Activated effector memory CD4-positive, alpha-beta T cell treated with anti-CD3 and anti-CD28 coated beads, Interleukin-2, amount 50 U/mL, for 16 hours (primary cell): ENCODE measurements around the gene EFNA4.
A peak's percentile ranks its signal among the peaks of the same experiment; 100 is the strongest.
"Not testable (repeated sequence)": the region's sequence is repeated elsewhere in the genome, so short reads cannot be mapped to it uniquely, and the experiment has no call there.

ENCODE experiments used
- DNase-seq: peaks from one replicate; pipeline ENCODE4 v3.0.0-alpha.2; 2020

Gene EFNA4

GRCh38 chr1:155091071-155092051 is 27.8 kb downstream of the EFNA4 start:
- peak; percentile 93 for DNase-seq

GRCh38 chr1:155092131-155092530 is 28.6 kb downstream of the EFNA4 start:
- no peak for DNase-seq

DNA sequence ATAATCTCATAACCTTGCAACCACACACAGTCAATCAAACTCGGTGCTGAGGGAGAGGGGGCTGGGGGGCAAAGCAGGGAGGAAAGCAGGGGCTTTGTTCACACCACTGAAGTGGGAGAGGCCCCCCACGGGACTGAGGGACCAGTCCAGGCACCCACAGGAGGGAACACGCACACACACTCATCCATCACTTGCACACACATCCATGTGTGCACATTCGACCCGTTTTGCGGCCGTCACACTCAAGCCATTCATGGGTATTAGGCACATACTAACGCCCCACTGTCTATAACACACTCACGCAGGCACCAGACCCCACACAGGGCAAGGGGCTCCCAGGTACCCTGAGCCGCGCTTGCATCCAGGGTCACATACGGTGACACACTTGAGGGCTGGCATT is 29.1 kb downstream of the EFNA4 start:
- no peak for DNase-seq

DNA sequence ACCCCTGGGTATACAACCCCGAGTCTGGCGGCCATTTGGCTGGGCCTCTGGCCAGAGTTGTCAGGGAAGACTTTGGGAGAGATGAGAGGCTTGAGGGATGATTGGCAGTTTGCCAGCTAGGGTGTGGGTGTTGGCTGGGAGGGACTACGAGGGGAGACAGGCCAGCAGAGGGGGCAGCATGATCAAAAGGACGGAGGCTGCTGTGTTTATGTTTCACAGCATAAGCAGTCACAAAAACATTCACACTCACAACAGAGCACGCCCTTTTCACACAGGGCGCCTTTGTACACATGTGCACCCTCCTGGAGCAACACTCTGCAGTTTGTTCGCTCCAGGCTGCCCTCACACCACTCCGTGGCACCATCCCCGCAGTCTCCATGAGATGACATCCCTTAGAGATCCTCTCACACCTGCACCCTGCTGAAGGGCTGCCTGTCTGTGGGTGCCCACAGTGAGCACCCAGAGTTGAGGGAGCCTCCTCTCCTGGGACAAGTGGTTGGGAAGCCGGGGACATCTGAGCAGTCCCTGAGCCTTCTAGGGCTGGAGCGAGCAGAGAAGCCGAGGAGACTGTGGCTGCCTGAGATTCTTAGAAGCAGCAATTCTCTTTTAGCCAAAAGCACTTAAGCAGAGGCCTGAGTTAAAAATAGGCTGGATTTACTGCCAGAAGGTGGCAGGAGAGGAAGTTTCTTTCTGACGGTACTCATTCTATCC is 30.5 kb downstream of the EFNA4 start:
- no peak for DNase-seq

GRCh38 chr1:155094622-155094948 is 31.0 kb downstream of the EFNA4 start:
- DNase-seq = no peak

DNA sequence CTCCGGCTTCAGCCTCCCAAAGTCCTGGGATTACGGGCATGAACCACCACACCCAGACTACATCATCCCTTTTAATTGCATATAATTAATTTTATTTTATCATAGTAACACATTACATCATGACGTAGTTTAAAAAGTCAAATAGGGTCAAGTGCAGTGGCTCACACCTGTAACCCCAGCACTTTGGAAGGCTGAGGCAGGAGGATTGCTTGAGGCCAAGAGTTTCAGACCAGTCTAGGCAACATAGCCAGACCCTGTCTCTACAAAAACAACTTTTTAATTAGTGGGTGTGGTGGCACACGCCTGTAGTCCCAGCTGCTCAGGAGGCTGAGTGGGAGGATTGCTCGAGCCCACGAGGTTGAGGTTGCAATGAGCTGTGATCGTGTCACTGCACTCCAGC is 35.8 kb downstream of the EFNA4 start:
- no peak for DNase-seq

DNA sequence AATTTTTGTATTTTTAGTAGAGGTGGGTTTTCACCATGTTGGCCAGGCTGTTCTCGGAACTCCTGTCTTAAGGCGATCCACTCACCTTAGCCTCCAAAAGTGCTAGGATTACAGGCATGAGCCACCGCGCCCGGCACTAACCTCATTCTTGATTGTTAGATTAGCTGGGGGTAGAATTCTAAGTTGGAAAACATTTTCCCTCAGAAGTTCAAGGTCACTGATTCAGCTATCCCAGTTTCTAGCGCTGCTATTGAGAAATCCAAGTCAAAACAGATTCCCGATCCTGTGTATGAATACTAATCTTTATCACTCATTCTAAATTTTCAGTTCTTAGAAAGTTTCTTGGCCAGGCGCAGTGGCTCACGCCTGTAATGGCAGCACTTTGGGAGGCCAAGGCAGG is 39.8 kb downstream of the EFNA4 start:
- DNase-seq = no peak

- no peak for DNase-seq
Observed at GRCh38 chr1:155104605-155105534, 41.3 kb downstream of the EFNA4 start.

- DNase-seq = no peak
Observed at GRCh38 chr1:155105604-155106011, 42.1 kb downstream of the EFNA4 start.

DNA sequence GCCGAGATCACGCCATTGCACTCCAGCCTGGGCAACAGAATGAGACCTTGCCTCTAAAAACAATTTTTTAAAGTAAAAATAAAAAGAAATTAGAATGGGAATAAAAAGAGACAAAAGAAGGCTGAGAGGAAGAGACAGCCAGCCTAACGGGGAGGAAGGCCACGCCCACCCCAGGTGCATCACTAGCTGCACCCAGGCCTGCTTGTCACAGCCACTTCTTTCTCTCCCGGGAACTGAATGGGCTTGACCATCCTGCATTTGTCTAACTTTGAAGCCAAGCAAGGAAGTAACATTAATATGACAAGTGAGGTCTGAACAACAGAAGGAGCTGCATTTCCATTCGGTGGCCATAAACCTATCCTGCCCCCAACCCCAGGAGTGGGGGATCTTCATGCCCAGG is 43.3 kb downstream of the EFNA4 start:
- DNase-seq = no peak

DNA sequence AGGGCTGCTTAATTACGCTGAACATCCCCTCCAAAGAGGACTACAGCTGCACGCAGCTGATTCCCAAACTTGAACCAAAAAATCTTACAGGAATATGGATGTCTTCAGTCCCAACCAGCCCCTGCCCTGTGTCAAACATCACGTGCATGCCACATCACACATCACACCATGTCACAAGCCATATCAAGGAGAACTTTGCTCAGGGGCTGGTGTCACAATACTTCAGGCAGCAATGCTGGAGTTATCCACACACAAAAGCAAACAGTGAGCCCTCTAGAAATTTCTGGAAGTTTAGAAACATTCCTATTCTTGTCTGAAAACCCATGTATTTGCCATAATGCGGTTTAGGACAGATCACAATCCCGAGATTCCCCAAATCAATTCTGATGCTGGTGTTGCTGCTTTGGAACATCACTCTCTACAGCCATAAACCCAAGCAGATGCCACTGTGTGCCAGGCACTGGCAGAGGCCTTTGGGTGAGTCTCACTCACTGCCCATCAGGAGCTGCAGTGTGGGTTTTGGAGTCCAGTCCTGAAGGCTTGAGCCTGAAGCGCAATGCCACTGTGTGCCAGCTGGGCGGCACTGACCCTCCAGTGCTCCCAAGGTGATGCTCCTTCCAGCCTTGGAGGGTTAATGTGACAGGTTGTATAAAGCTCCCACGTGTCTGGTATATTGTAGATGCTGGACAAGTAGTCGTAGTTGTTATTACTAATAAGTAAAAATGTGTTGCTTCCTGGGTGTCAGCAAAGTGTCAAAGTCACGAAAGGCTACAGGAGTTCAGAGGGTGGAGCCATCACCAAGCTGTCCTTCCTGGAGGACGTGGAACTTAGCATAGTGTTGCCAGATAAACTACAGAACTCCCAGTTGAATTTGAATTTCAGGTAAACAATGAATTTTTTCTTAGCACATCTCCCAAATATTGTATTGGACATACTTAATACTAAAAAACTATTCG is 44.0 kb downstream of the EFNA4 start:
- DNase-seq = no peak

DNA sequence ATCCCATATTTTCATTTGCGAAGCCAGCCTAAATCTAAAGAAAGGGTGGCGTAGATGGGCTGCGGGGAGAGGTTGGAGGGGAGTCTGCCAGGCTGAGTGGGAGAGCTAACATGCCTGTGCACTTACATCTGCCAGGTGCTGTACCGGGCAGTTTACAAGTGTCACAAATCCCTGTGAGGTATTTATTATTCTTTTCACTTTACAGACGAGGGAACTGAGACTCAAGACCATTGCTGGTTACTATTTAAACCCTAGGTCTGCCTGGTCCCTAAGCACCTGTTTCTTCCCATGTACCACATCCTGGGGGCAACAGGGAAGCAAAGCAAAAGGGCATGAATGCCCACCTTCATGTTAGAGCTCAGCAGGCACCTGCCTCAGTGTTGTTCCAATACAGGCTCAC is 44.8 kb downstream of the EFNA4 start:
- no peak for DNase-seq

DNA sequence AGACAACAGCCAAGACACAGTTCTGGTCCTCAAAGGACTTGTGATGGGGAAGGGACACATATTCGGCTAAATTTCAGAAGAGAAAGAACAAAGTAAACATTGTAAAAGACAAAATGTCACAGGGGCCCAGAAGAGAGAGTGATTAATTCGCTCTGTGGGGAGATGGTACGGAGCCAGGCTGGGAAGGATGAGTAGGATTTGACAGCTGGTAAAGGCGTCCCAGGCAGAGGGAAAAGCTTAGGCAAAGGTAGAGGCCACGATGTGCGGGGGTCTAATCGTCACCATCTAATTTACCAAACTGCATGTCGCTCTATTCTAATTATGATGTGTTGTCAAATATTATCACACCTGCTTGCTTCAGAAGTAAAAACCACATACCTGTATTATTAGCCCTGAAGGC is 46.8 kb downstream of the EFNA4 start:
- DNase-seq = no peak

DNA sequence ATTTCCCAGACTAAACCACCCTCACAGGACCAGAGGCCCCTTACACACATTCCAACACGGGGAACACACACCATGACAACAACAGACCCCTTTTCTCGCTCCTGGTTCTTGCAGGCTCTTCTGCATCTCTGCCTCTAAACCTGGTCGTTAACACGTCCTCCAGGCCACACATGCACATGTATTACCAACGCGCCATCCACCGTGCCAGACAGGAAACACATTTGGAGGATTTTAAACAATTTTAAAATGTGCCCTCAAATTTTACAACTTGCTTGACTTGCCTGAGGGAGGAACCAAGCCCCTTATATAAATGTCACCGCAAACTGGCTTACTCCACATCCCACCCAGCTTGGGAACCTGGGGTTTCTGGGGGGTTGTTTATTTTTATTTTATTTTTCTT is 47.3 kb downstream of the EFNA4 start:
- no peak for DNase-seq

DNA sequence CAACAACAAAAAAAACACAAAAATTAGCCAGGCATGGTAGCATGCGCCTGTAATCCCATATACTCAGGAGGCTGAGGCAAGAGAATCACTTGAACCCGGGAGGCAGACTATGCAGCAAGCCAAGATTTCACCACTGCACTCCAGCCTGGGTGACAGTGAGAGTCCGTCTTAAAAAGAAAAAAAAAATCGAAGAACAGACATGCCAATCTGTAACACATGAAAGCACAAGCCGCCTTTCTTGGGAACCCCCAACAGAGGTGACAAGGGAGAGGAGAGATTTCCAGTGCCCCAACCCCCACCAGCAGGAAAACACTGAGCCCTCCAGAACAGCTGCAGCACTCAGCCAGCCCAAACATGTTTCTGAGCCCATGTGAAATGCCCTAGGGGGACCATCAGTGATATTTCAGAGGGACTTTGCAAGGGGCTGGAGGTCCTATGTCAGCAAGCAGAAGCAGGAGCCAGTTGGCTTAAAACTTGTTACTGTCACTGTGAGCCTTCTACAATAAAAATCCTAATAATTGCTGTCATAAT is 50.0 kb downstream of the EFNA4 start:
- DNase-seq = no peak

DNA sequence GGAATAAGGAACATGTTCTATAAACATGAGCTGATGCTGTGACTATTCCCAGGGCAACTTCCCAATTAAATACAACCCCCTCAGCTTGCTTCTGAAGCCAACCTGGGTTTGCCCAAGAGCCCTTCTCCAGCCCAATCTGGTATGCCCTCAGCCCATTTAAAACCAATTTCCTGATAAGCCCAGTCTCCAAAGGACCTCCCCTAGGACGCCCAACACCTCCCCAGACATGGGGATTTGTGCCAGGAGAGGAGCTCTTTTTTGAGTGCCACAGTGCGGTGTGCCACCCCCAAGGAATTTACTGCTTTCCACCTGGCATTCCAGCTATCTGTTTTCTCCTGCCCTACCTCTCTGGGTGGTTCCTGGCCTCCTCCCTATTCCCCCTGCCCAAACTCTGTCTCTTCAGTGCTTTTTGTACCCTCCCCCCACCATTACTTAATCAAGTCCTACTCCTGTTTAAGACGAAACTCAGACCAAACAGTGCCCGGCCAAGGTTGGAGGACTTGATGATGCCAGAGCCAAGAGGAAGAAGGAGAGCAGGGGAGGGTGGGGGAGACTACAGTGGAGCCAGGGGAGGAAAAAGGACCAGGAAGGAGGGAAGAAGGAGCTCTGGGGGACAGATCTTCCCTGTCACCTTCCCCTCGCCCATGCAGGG is 52.7 kb downstream of the EFNA4 start:
- no peak for DNase-seq

DNA sequence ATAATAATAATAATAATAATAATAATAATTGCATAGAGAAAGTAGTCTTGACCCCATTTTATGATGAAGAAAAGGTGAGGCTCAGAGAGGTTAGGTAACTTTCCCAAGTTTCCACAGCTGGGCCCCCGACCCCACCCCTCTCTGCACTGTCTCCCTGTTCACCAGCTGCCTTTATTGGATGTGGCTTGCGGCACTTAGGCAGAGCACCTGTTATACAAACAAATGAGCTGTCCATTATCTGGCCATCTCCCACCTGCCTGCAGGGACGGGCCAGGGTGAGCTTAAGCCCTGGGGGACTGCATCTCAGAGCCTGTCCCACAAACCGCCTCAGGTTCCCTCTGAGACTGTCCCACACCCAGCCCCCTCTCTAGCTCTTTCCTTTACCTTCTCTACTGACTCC is 54.1 kb downstream of the EFNA4 start:
- DNase-seq = no peak

DNA sequence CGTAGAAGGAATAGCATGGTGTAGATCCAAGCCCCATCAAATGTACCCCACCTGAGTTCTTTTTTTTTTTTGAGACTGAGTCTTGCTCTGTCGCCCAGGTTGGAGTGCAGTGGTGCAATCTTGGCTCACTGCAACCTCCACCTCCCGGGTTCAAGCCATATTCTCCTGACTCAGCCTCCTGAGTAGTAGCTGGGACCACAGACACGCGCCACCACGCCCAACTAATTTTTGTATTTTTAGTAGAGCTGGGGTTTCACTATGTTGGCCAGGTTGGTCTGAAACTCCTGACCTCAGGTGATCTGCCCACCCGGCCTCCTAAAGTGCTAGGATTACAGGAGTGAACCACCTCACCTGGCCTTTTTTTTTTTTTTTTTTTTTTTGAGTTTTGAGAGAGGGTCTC is 54.5 kb downstream of the EFNA4 start:
- not testable (repeated sequence) for DNase-seq
